ENCODE results near the gene AHCTF1. TPM values are rescaled to one million over a fixed set of nuclear protein-coding genes. Genes with fewer than 3 reads are reported as not detected.
A peak's percentile ranks its signal among the peaks of the same experiment; 100 is the strongest.

Gene AHCTF1
- total and polyA plus RNA-seq, 9 of the 15 experiments (the other 6 are each of a cell fraction or from before 2014, with no cell fraction given): 9.4 to 102 (median 47.6) TPM

DNA sequence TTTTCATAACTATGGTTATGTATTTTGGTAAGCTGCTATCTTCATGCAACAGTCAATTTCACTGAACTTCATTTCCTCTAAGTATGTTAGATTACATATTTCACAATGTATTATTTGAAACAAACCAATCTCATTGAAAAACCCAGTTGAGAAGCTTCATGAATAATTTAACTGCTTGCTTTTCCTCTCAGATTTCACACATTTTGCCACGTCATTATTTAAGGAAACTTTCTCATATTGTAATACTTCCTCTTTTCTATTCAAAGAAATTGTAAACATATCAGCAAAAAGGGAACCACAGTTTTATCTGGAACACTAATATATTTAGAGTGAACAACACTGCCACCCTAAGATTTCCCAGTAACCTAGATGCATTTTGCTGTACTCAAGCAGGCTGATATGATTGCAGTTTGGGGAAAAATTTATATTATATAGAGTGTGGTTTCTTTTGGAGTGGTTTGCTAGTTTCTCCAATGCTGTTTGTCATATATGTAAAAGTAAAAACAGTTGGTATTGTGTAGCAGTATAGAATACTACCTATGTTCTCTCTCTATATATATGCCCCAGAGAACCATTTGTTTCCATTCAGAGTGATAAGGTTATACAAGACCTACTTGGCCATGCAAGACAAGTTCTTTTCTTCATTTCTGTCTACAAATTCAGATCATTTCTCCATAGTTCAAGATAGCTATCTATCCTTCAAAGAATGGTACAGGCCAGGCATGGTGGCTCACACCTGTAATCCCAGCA, 28.4 kb upstream of the AHCTF1 start (continued):
- TF ChIP-seq BRD9 (IDR thresholded peaks at IDR 0.05; ENCODE audit: low read depth, partially characterized antibody) (no peak), TAF9B (IDR thresholded peaks at IDR 0.05; ENCODE audit: partially characterized antibody) (no peak), NUFIP1 (IDR thresholded peaks at IDR 0.05; ENCODE audit: partially characterized antibody) (no peak), GATAD2A (IDR thresholded peaks at IDR 0.05) (no peak), JUND (IDR thresholded peaks at IDR 0.05; ENCODE audit: borderline replicate concordance, low read depth, low read length) (peak; percentile 17; the same call in 1 of the 2 replicates), JUND (tag; IDR thresholded peaks at IDR 0.05; ENCODE audit: borderline replicate concordance, low read depth, low read length) (peak; percentile 42; the same call in 2 of the 3 replicates), MCM3 (IDR thresholded peaks at IDR 0.05) (no peak), CEBPB (tag; IDR thresholded peaks at IDR 0.05) (peak; percentile 91), MED1 (CRISPR knock-in tag; IDR thresholded peaks at IDR 0.05; ENCODE audit: borderline replicate concordance) (no peak), SMARCC2 (IDR thresholded peaks at IDR 0.05; ENCODE audit: low read depth) (peak; percentile 75; the same call in 1 of the 2 replicates), FIP1L1 (IDR thresholded peaks at IDR 0.05; ENCODE audit: low read depth, low read length, poor library complexity, severe bottlenecking) (no peak), PHB (CRISPR knock-in tag; IDR thresholded peaks at IDR 0.05) (no peak)
- TF ChIP-seq, protein P1, sequence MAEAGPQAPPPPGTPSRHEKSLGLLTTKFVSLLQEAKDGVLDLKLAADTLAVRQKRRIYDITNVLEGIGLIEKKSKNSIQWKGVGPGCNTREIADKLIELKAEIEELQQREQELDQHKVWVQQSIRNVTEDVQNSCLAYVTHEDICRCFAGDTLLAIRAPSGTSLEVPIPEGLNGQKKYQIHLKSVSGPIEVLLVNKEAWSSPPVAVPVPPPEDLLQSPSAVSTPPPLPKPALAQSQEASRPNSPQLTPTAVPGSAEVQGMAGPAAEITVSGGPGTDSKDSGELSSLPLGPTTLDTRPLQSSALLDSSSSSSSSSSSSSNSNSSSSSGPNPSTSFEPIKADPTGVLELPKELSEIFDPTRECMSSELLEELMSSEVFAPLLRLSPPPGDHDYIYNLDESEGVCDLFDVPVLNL (CRISPR knock-in tag; IDR thresholded peaks at IDR 0.05; ENCODE audit: low read depth): no peak
- TF ChIP-seq, protein P2, sequence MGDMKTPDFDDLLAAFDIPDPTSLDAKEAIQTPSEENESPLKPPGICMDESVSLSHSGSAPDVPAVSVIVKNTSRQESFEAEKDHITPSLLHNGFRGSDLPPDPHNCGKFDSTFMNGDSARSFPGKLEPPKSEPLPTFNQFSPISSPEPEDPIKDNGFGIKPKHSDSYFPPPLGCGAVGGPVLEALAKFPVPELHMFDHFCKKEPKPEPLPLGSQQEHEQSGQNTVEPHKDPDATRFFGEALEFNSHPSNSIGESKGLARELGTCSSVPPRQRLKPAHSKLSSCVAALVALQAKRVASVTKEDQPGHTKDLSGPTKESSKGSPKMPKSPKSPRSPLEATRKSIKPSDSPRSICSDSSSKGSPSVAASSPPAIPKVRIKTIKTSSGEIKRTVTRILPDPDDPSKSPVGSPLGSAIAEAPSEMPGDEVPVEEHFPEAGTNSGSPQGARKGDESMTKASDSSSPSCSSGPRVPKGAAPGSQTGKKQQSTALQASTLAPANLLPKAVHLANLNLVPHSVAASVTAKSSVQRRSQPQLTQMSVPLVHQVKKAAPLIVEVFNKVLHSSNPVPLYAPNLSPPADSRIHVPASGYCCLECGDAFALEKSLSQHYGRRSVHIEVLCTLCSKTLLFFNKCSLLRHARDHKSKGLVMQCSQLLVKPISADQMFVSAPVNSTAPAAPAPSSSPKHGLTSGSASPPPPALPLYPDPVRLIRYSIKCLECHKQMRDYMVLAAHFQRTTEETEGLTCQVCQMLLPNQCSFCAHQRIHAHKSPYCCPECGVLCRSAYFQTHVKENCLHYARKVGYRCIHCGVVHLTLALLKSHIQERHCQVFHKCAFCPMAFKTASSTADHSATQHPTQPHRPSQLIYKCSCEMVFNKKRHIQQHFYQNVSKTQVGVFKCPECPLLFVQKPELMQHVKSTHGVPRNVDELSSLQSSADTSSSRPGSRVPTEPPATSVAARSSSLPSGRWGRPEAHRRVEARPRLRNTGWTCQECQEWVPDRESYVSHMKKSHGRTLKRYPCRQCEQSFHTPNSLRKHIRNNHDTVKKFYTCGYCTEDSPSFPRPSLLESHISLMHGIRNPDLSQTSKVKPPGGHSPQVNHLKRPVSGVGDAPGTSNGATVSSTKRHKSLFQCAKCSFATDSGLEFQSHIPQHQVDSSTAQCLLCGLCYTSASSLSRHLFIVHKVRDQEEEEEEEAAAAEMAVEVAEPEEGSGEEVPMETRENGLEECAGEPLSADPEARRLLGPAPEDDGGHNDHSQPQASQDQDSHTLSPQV (IDR thresholded peaks at IDR 0.05): no peak
- TF ChIP-seq, protein P3, sequence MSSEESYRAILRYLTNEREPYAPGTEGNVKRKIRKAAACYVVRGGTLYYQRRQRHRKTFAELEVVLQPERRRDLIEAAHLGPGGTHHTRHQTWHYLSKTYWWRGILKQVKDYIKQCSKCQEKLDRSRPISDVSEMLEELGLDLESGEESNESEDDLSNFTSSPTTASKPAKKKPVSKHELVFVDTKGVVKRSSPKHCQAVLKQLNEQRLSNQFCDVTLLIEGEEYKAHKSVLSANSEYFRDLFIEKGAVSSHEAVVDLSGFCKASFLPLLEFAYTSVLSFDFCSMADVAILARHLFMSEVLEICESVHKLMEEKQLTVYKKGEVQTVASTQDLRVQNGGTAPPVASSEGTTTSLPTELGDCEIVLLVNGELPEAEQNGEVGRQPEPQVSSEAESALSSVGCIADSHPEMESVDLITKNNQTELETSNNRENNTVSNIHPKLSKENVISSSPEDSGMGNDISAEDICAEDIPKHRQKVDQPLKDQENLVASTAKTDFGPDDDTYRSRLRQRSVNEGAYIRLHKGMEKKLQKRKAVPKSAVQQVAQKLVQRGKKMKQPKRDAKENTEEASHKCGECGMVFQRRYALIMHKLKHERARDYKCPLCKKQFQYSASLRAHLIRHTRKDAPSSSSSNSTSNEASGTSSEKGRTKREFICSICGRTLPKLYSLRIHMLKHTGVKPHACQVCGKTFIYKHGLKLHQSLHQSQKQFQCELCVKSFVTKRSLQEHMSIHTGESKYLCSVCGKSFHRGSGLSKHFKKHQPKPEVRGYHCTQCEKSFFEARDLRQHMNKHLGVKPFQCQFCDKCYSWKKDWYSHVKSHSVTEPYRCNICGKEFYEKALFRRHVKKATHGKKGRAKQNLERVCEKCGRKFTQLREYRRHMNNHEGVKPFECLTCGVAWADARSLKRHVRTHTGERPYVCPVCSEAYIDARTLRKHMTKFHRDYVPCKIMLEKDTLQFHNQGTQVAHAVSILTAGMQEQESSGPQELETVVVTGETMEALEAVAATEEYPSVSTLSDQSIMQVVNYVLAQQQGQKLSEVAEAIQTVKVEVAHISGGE (CRISPR knock-in tag; IDR thresholded peaks at IDR 0.05): no peak
- TF ChIP-seq, protein P4, sequence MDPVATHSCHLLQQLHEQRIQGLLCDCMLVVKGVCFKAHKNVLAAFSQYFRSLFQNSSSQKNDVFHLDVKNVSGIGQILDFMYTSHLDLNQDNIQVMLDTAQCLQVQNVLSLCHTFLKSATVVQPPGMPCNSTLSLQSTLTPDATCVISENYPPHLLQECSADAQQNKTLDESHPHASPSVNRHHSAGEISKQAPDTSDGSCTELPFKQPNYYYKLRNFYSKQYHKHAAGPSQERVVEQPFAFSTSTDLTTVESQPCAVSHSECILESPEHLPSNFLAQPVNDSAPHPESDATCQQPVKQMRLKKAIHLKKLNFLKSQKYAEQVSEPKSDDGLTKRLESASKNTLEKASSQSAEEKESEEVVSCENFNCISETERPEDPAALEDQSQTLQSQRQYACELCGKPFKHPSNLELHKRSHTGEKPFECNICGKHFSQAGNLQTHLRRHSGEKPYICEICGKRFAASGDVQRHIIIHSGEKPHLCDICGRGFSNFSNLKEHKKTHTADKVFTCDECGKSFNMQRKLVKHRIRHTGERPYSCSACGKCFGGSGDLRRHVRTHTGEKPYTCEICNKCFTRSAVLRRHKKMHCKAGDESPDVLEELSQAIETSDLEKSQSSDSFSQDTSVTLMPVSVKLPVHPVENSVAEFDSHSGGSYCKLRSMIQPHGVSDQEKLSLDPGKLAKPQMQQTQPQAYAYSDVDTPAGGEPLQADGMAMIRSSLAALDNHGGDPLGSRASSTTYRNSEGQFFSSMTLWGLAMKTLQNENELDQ (CRISPR knock-in tag; IDR thresholded peaks at IDR 0.05; ENCODE audit: borderline replicate concordance): no peak

Measured in K562 (cell line).